Keratinocyte (primary cell): ENCODE results near the gene PCDH20. TPM values are rescaled to one million over a fixed set of nuclear protein-coding genes. Genes with fewer than 3 reads are reported as not detected.

Experiments used
- DNase-seq: peaks from one replicate; pipeline ENCODE4 v3.0.0-alpha.2; 2011; ENCODE audit warnings: low read depth, missing footprints, low spot score
- FAIRE-seq: peaks from 2 replicates; lab custom pipeline; 2011; peaks lifted over from hg19 to GRCh38; lab: Jason Lieb, UNC
- H2AFZ ChIP-seq: 2 replicates; pipeline ENCODE4 v1.6.0; 2012; ENCODE audit warnings: low read length, control low read depth, inconsistent platforms; ENCODE audit not compliant: control insufficient read depth
- H3K27ac ChIP-seq: 2 replicates; pipeline ENCODE4 v1.5.1; 2011; ENCODE audit warnings: low read length; ENCODE audit not compliant: control insufficient read depth, insufficient read depth
- H3K27me3 ChIP-seq: 3 replicates; pipeline ENCODE4 v1.6.0; 2011; ENCODE audit warnings: low read length; ENCODE audit not compliant: control insufficient read depth, insufficient read depth; ENCODE audit errors: extremely low read depth
- H3K36me3 ChIP-seq, 2 experiments: 2 replicates in 1 of 2; 3 replicates in 1 of 2; pipeline ENCODE4 v1.5.1; 2011; ENCODE audit warnings: low read length in 2 of 2, mild to moderate bottlenecking in 1 of 2; ENCODE audit not compliant: control insufficient read depth in 2 of 2, insufficient read depth in 2 of 2; ENCODE audit errors: extremely low read depth in 1 of 2
- H3K4me1 ChIP-seq: 3 replicates; pipeline ENCODE4 v1.5.1; 2011; ENCODE audit warnings: low read length; ENCODE audit not compliant: control insufficient read depth, insufficient read depth; ENCODE audit errors: extremely low read depth
- H3K4me2 ChIP-seq: 3 replicates; pipeline ENCODE4 v1.6.0; 2011; ENCODE audit warnings: low read depth, low read length; ENCODE audit not compliant: control insufficient read depth, insufficient read depth; ENCODE audit errors: extremely low read depth
- H3K4me3 ChIP-seq, 3 experiments: fragments of 200-600 bp in 1 of 3; sonication (generic) in 1 of 3; 2 replicates in 2 of 3; 3 replicates in 1 of 3; pipeline ENCODE4 v1.5.1; 2011 to 2016; ENCODE audit warnings: low read length in 3 of 3, mild to moderate bottlenecking in 3 of 3, control low read depth in 2 of 3, inconsistent platforms in 1 of 3, low read depth in 1 of 3, mixed read lengths in 1 of 3, mixed run types in 1 of 3, moderate library complexity in 1 of 3; ENCODE audit not compliant: control insufficient read depth in 2 of 3, insufficient read depth in 2 of 3; ENCODE audit errors: extremely low read depth in 1 of 3
- H3K79me2 ChIP-seq: 2 replicates; pipeline ENCODE4 v1.6.0; 2012; ENCODE audit warnings: low read length; ENCODE audit not compliant: control insufficient read depth, insufficient read depth
- H3K9ac ChIP-seq: 3 replicates; pipeline ENCODE4 v1.6.0; 2011; ENCODE audit warnings: low read length; ENCODE audit not compliant: control insufficient read depth, insufficient read depth; ENCODE audit errors: extremely low read depth
- H3K9me1 ChIP-seq: 3 replicates; pipeline ENCODE4 v1.6.0; 2011; ENCODE audit warnings: low read length; ENCODE audit not compliant: control insufficient read depth, insufficient read depth; ENCODE audit errors: extremely low read depth
- H3K9me3 ChIP-seq: 2 replicates; pipeline ENCODE4 v1.5.1; 2012; ENCODE audit warnings: low read depth, low read length; ENCODE audit not compliant: control insufficient read depth
- H4K20me1 ChIP-seq: 3 replicates; pipeline ENCODE4 v1.6.0; 2011; ENCODE audit warnings: low read length; ENCODE audit not compliant: control insufficient read depth, insufficient read depth; ENCODE audit errors: extremely low read depth
- CTCF ChIP-seq, 3 experiments: IDR thresholded peaks in 1 of 3; conservative IDR thresholded peaks in 1 of 3; optimal IDR thresholded peaks in 1 of 3; 2 replicates in 2 of 3; 3 replicates in 1 of 3; pipeline versions ENCODE3 to v1.5.1; 2011; ENCODE audit warnings: low read length in 3 of 3, mild to moderate bottlenecking in 3 of 3, moderate library complexity in 2 of 3, control low read depth in 1 of 3, inconsistent platforms in 1 of 3; ENCODE audit not compliant: insufficient read depth in 2 of 3; ENCODE audit errors: extremely low read depth in 1 of 3
- EZH2 ChIP-seq: IDR thresholded peaks from one replicate; pipeline ENCODE4 v1.6.1; 2012; ENCODE audit warnings: inconsistent platforms, mild to moderate bottlenecking, low read length, moderate library complexity
- dilution Hi-C: fragments of 300-500 bp; cut with MboI; formaldehyde crosslinking; loops from one replicate; pipeline ENCODE4 v1.7.0; 2020; ENCODE audit warnings: low sequenced_read_pairs; ENCODE audit not compliant: extremely low pct_ligation_motif_present
- polyA plus RNA-seq, 5 experiments: library from polyadenylated mRNA; depleted of rRNA in 3 of 5; stranded (reverse) in 3 of 5; stranded (forward) in 1 of 5; unstranded in 1 of 5; fragments of >200 nt; gene quantifications; 1 replicate in 1 of 5; 2 replicates in 3 of 5; 3 replicates in 1 of 5; pipeline versions ENCODE4 v1.2.1 to v1.2.3, GENCODE V29; 2011 to 2012; ENCODE audit warnings: missing spikeins in 2 of 5, low read depth in 1 of 5, low replicate concordance in 1 of 5

The PCDH20 gene
- polyA plus RNA-seq, 1 donor (not counting 4 experiments of a cell fraction or from before 2014, with no cell fraction given) = not detected

- FAIRE-seq = no peak
- Histone ChIP-seq H3K9me1 (no peaks in the 10 kb centered on the region), H3K27me3 (peaks cover 31% of the 10 kb centered on the region), H3K4me1 (peaks cover 2% of the 10 kb centered on the region), H3K9ac (no peak overlapping the region), H3K4me3 (no peak overlapping the region), H3K9me3 (no peaks in the 10 kb centered on the region), H3K36me3 (no peaks in the 10 kb centered on the region), H2AFZ (no peak overlapping the region), H4K20me1 (no peaks in the 10 kb centered on the region), H3K4me2 (peak overlapping the region; percentile 56), H3K27ac (no peak overlapping the region), H3K79me2 (no peaks in the 10 kb centered on the region)
- dilution Hi-C loops = no loop called here
- TF ChIP-seq CTCF (optimal IDR thresholded peaks at IDR 0.05 in 1 of 3, IDR thresholded peaks at IDR 0.05 in 1 of 3, conservative IDR thresholded peaks at IDR 0.05 in 1 of 3; ENCODE audit: extremely low read depth in 1 of 3, insufficient read depth in 2 of 3, low read length in 3 of 3) (no peak), EZH2 (peak; percentile 65)
- DNase-seq = no peak
Observed at GRCh38 chr13:61413572-61414535, 1.8 kb downstream of the PCDH20 start.

- Histone ChIP-seq H3K4me2 (no peak overlapping the region), H3K9me3 (no peaks in the 10 kb centered on the region), H3K36me3 (no peaks in the 10 kb centered on the region), H3K9me1 (no peaks in the 10 kb centered on the region), H2AFZ (no peak overlapping the region), H4K20me1 (no peaks in the 10 kb centered on the region), H3K27ac (no peak overlapping the region), H3K79me2 (no peaks in the 10 kb centered on the region), H3K27me3 (peaks cover 31% of the 10 kb centered on the region), H3K4me1 (peaks cover 2% of the 10 kb centered on the region), H3K4me3 (no peak overlapping the region), H3K9ac (no peak overlapping the region)
- DNase-seq (no peak), FAIRE-seq (no peak)
- TF ChIP-seq CTCF (optimal IDR thresholded peaks at IDR 0.05 in 1 of 3, IDR thresholded peaks at IDR 0.05 in 1 of 3, conservative IDR thresholded peaks at IDR 0.05 in 1 of 3; ENCODE audit: extremely low read depth in 1 of 3, insufficient read depth in 2 of 3, low read length in 3 of 3) = peak in 2 of 3 experiments; percentile 18 to 45
- TF ChIP-seq EZH2 = no peak
- dilution Hi-C loops = no loop called here
Observed at GRCh38 chr13:61410669-61411297, 4.9 kb downstream of the PCDH20 start.
